Upper lobe of left lung (tissue), 6 donors: Measurements from ENCODE around the gene RBSN. TPM values are rescaled to one million over a fixed set of nuclear protein-coding genes. Genes with fewer than 3 reads are reported as not detected.

ENCODE experiments used
- ATAC-seq, 2 donors: fragments of 200-7000 bp; cut with Tn5 transposase; one replicate each; pipeline ENCODE4 v1.9.1; 2022; ENCODE audit warnings: mild to moderate bottlenecking in 2 of 2, moderate library complexity in 2 of 2; ENCODE audit not compliant: low FRiP score in 2 of 2
- DNase-seq, 2 donors: peaks; one replicate each; pipeline ENCODE4 v3.0.0-alpha.2; 2019 to 2020
- H3K27ac ChIP-seq, 4 donors: fragments of 200-600 bp; sonication (generic); one replicate each; pipeline ENCODE4 v1.5.1; 2016 to 2019
- H3K27me3 ChIP-seq, 4 donors: fragments of 200-600 bp; sonication (generic); one replicate each; pipeline ENCODE4 v1.5.1; 2017 to 2019
- H3K36me3 ChIP-seq, 4 donors: fragments of 200-600 bp; sonication (generic); one replicate each; pipeline ENCODE4 v1.5.1; 2016 to 2019
- H3K4me1 ChIP-seq, 4 donors: fragments of 200-600 bp; sonication (generic); one replicate each; pipeline ENCODE4 v1.5.1; 2018 to 2019
- H3K4me3 ChIP-seq, 4 donors: fragments of 200-600 bp; sonication (generic); one replicate each; pipeline ENCODE4 v1.5.1; 2017 to 2019; ENCODE audit warnings: mild to moderate bottlenecking in 2 of 4, moderate library complexity in 1 of 4
- H3K9me3 ChIP-seq, 4 donors: fragments of 200-600 bp; sonication (generic); one replicate each; pipeline ENCODE4 v1.5.1; 2018 to 2019
- CTCF ChIP-seq, 6 experiments: fragments of 450-650 bp in 4 of 6; fragments of 200-600 bp in 2 of 6; sonication (generic) in 2 of 6; IDR thresholded peaks; one replicate each; pipeline ENCODE4 v1.5.1; 2016 to 2019; ENCODE audit warnings: antibody characterized with exemption in 6 of 6
- EP300 ChIP-seq, 4 donors: sonication (generic); formaldehyde crosslinking; IDR thresholded peaks; one replicate each; pipeline ENCODE4 v1.5.1; 2017; ENCODE audit warnings: antibody characterized with exemption in 4 of 4, control low read depth in 2 of 4
- POLR2A ChIP-seq, 4 donors: fragments of 450-650 bp; IDR thresholded peaks; one replicate each; pipeline ENCODE4 v1.5.1; 2016 to 2017; ENCODE audit warnings: antibody characterized with exemption in 4 of 4, mild to moderate bottlenecking in 2 of 4
- POLR2AphosphoS5 ChIP-seq, 2 donors: sonication (generic); formaldehyde crosslinking; IDR thresholded peaks; one replicate each; pipeline ENCODE4 v1.5.1; 2017; ENCODE audit warnings: antibody characterized with exemption in 2 of 2
- WGBS, 2 donors: methylation state at CpG; one replicate each; pipeline ENCODE4 v1.1.5; 2017 to 2018; 5-methylcytosine and 5-hydroxymethylcytosine counted together
- total RNA-seq, 6 donors: library from RNA; depleted of rRNA in 4 of 6; stranded (reverse); fragments of >200 nt in 4 of 6; gene quantifications; one replicate each; pipeline versions ENCODE4 v1.1.0 to v1.2.1, GENCODE V29; 2016 to 2021
- donor health status: DM: no; HTN: no; CAD: no; lungs with moderate emphysema.
- donor health status: DM: no; HTN: yes; CAD: no; lungs with severe emphysema.

The RBSN gene
- total RNA-seq, 6 donors from 2014 or later, result 24.5 to 72.3 (median 29.0) TPM

GRCh38 chr3:15051531-15051930 lies 47.4 kb downstream of the RBSN start:
- Histone ChIP-seq H3K9me3 (no peaks in the 10 kb centered on the region), H3K36me3 (peaks cover 20 to 71% (median 54%) of the 10 kb centered on the region in 4 donors), H3K27ac (no peak overlapping the region), H3K27me3 (no peaks in the 10 kb centered on the region), H3K4me1 (peaks cover 0 to 7% (median 5%) of the 10 kb centered on the region in 4 donors), H3K4me3 (no peak overlapping the region)
- 86% methylated on average over 1 of the region's 1 CpG; no CpG with 5 or more reads in 1 of the 2 donors for WGBS, 2 donors
- ATAC-seq (peak; percentile 67 to 83), DNase-seq (peak in 1 of 2 donors; percentile 59)
- no peak for TF ChIP-seq EP300 (IDR thresholded peaks at IDR 0.05)
- TF ChIP-seq CTCF (IDR thresholded peaks at IDR 0.05), result peak; percentile 36 to 63 (median 46)

- Histone ChIP-seq H3K36me3 (peaks cover 24 to 77% (median 58%) of the 10 kb centered on the region in 4 donors), H3K4me1 (peaks cover 0 to 7% (median 5%) of the 10 kb centered on the region in 4 donors), H3K27ac (no peak overlapping the region), H3K27me3 (no peaks in the 10 kb centered on the region), H3K4me3 (no peak overlapping the region), H3K9me3 (no peaks in the 10 kb centered on the region)
- DNase-seq (no peak), ATAC-seq (no peak)
- no peak for TF ChIP-seq EP300 (IDR thresholded peaks at IDR 0.05)
- 75 to 97% methylated on average over 3 of the region's 3 CpGs for WGBS, 2 donors
Measured at GRCh38 chr3:15050405-15051092, 48.4 kb downstream of the RBSN start.

GRCh38 chr3:15049584-15049983 lies 49.4 kb downstream of the RBSN start:
- H3K4me3 ChIP-seq, result no peak overlapping the region
- H3K36me3 ChIP-seq, result peaks cover 24 to 87% (median 64%) of the 10 kb centered on the region in 4 donors
- WGBS, 2 donors, result 86 to 96% methylated on average over 2 of the region's 2 CpGs
- no peaks in the 10 kb centered on the region for H3K9me3 ChIP-seq
- DNase-seq, result no peak
- no peak for TF ChIP-seq POLR2A (IDR thresholded peaks at IDR 0.05)
- no peak for TF ChIP-seq EP300 (IDR thresholded peaks at IDR 0.05)
- no peak for TF ChIP-seq CTCF (IDR thresholded peaks at IDR 0.05)
- no peak for TF ChIP-seq POLR2AphosphoS5 (IDR thresholded peaks at IDR 0.05)
- no peaks in the 10 kb centered on the region for H3K27me3 ChIP-seq
- peaks cover 0 to 8% (median 6%) of the 10 kb centered on the region in 4 donors for H3K4me1 ChIP-seq
- no peak overlapping the region for H3K27ac ChIP-seq
- no peak for ATAC-seq

GRCh38 chr3:15045667-15046066 lies 53.3 kb downstream of the RBSN start:
- TF ChIP-seq POLR2AphosphoS5 (IDR thresholded peaks at IDR 0.05) (no peak), EP300 (IDR thresholded peaks at IDR 0.05) (no peak), CTCF (IDR thresholded peaks at IDR 0.05) (no peak)
- DNase-seq (no peak), ATAC-seq (no peak)
- H3K4me3 ChIP-seq, result no peak overlapping the region
- no peaks in the 10 kb centered on the region for H3K9me3 ChIP-seq
- WGBS, 2 donors, result 94 to 100% methylated on average over 1 of the region's 1 CpG
- peaks cover 2 to 11% (median 6%) of the 10 kb centered on the region in 4 donors for H3K4me1 ChIP-seq
- H3K27ac ChIP-seq, result no peak overlapping the region
- no peaks in the 10 kb centered on the region for H3K27me3 ChIP-seq
- peaks cover 41 to 100% (median 63%) of the 10 kb centered on the region in 4 donors for H3K36me3 ChIP-seq

- Histone ChIP-seq H3K9me3 (no peaks in the 10 kb centered on the region), H3K4me1 (peaks cover 2 to 11% (median 6%) of the 10 kb centered on the region in 4 donors), H3K36me3 (peaks cover 37 to 100% (median 59%) of the 10 kb centered on the region in 4 donors), H3K4me3 (no peak overlapping the region), H3K27ac (no peak overlapping the region), H3K27me3 (no peaks in the 10 kb centered on the region)
- no peak for DNase-seq
- no peak for TF ChIP-seq POLR2AphosphoS5 (IDR thresholded peaks at IDR 0.05)
- no peak for TF ChIP-seq POLR2A (IDR thresholded peaks at IDR 0.05)
- no peak for TF ChIP-seq CTCF (IDR thresholded peaks at IDR 0.05)
- TF ChIP-seq EP300 (IDR thresholded peaks at IDR 0.05), result no peak
- ATAC-seq, result no peak
- WGBS, 2 donors, result 48 to 60% methylated on average over 7 of the region's 7 CpGs
Measured at GRCh38 chr3:15044326-15044725, 54.6 kb downstream of the RBSN start.
